Small intestine (tissue), 7 donors: Measurements from ENCODE around the gene CLDN20. TPM values are rescaled to one million over a fixed set of nuclear protein-coding genes. Genes with fewer than 3 reads are reported as not detected.

Experiments
- DNase-seq, 2 donors: peaks; one replicate each; pipeline versions ENCODE4 v3.0.0 to v3.0.0-alpha.2; 2013
- FAIRE-seq: peaks from 2 replicates; lab custom pipeline; 2012; peaks lifted over from hg19 to GRCh38; lab: Jason Lieb, UNC
- H3K27ac ChIP-seq, 3 donors: one replicate each; pipeline ENCODE4 v1.5.1; 2013; ENCODE audit warnings: low read length in 2 of 3, mild to moderate bottlenecking in 2 of 3, control low read depth in 1 of 3, inconsistent platforms in 1 of 3, low read depth in 1 of 3, moderate library complexity in 1 of 3
- H3K27me3 ChIP-seq, 3 donors: one replicate each; pipeline ENCODE4 v1.6.1; 2013; ENCODE audit warnings: low read length in 3 of 3, inconsistent platforms in 1 of 3; ENCODE audit not compliant: control insufficient read depth in 3 of 3, insufficient read depth in 3 of 3
- H3K36me3 ChIP-seq, 3 donors: one replicate each; pipeline ENCODE4 v1.6.1; 2013; ENCODE audit warnings: low read length in 3 of 3, inconsistent platforms in 1 of 3, low read depth in 1 of 3, mild to moderate bottlenecking in 1 of 3, moderate library complexity in 1 of 3; ENCODE audit not compliant: control insufficient read depth in 3 of 3, insufficient read depth in 2 of 3
- H3K4me1 ChIP-seq, 3 donors: one replicate each; pipeline ENCODE4 v1.6.1; 2013; ENCODE audit warnings: low read length in 2 of 3, inconsistent platforms in 1 of 3, low read depth in 1 of 3, mild to moderate bottlenecking in 1 of 3, moderate library complexity in 1 of 3; ENCODE audit not compliant: control insufficient read depth in 3 of 3, insufficient read depth in 2 of 3
- H3K4me3 ChIP-seq, 3 donors: one replicate each; pipeline ENCODE4 v1.5.1; 2013; ENCODE audit warnings: low read length in 3 of 3, control low read depth in 1 of 3, inconsistent platforms in 1 of 3, low read depth in 1 of 3, mild to moderate bottlenecking in 1 of 3, moderate library complexity in 1 of 3
- H3K9me3 ChIP-seq, 2 donors: one replicate each; pipeline ENCODE4 v1.6.1; 2013; ENCODE audit warnings: low read depth in 1 of 2, low read length in 1 of 2; ENCODE audit not compliant: control insufficient read depth in 2 of 2, insufficient read depth in 1 of 2
- WGBS, 3 donors: extraction: QIAGEN DNeasy Blood & Tissue Kit; methylation state at CpG; one replicate each; pipeline ENCODE4 v1.1.7; 2013; 5-methylcytosine and 5-hydroxymethylcytosine counted together
- polyA plus RNA-seq, 4 donors: library from polyadenylated mRNA; stranded (reverse) in 3 of 4; unstranded in 1 of 4; fragments of 200-250 nt in 3 of 4; fragments of 120-200 nt in 1 of 4; gene quantifications; one replicate each; pipeline versions ENCODE4 v1.2.1 to v1.2.3, GENCODE V29; 2013
- donor health status: healthy with polysubstance abuse.
- donor health status: control.
- donor health status: control.
- donor health status: Bipolar disorder and iron deficiency.
- donor health status: healthy.

Gene CLDN20
- polyA plus RNA-seq, 4 donors: 0.97 TPM; not detected in 3

GRCh38 chr6:155235087-155235486 lies 28.7 kb upstream of the CLDN20 start:
- FAIRE-seq: no peak
- Histone ChIP-seq H3K36me3 (peaks cover 0 to 33% (median 6%) of the 10 kb centered on the region in 3 donors), H3K4me1 (no peaks in the 10 kb centered on the region), H3K9me3 (peaks cover 0 to 8% of the 10 kb centered on the region in 2 donors), H3K27me3 (no peaks in the 10 kb centered on the region), H3K4me3 (no peak overlapping the region), H3K27ac (no peak overlapping the region)
- whole genome bisulfite sequencing, 3 donors: 63 to 91% (median 80%) methylated on average over 5 of the region's 5 CpGs
- no peak for DNase-seq

DNA sequence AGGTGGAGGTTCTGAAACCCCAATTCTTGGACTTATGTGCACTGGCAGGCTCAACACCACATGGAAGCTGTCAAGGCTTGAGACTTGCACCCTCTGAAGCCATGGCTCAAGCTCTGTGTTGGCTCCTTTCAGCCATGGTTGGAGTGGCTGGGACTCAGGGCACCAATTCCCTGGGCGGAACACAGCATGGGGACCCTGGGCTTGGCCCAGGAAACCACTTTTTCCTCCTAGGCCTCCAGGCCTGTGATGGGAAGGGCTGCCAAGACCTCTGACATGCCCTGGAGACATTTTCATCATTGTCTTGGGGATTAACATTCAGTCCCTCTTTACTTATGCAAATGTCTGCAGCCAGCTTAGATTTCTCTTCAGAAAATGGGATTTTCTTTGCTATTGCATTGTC lies 26.2 kb upstream of the CLDN20 start:
- H3K9me3 ChIP-seq: peaks cover 0 to 8% of the 10 kb centered on the region in 2 donors
- no peak for FAIRE-seq
- no peak overlapping the region for H3K4me3 ChIP-seq
- DNase-seq: no peak
- H3K36me3 ChIP-seq: peaks cover 0 to 40% (median 6%) of the 10 kb centered on the region in 3 donors
- H3K27ac ChIP-seq: no peak overlapping the region
- no peaks in the 10 kb centered on the region for H3K27me3 ChIP-seq
- 53 to 95% (median 80%) methylated on average over 1 of the region's 1 CpG for WGBS, 3 donors
- no peaks in the 10 kb centered on the region for H3K4me1 ChIP-seq

DNA sequence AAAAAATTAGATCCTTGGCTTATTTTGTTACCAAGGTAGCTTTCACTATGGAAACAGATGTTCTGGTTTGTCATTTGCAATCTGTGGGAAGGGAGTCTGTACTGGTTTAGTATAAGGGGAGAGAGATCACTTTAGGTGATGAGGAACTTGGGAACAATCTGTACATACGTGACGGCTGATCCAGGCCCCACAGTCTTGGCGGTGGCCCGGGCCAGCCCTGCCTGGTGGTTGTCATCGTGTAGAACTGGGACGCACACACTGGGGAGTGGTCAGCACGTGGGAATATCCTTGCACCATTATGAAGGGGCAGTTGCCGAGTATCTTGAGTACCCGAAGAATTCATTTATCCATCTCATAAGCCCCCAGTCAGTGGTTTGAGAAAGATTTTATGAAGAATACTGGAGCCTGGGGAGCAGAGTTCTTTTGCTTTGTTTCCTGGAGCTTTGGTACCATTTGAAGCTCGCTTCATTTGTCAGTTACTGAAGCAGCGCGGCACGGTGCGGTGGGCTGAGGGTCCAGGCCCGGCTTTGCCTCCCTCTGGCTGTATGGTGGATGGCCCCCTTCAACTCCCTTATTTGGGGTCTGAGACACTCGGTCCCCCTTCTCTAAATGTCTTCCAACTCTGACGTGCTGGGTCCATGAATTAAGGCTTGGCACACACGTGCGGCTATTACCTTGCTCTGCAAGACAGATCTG lies 22.8 kb upstream of the CLDN20 start:
- DNase-seq: no peak
- WGBS, 3 donors: 91 to 96% (median 95%) methylated on average over 19 of the region's 19 CpGs
- H3K9me3 ChIP-seq: peaks cover 0 to 8% of the 10 kb centered on the region in 2 donors
- no peak overlapping the region for H3K27ac ChIP-seq
- peaks cover 0 to 41% (median 7%) of the 10 kb centered on the region in 3 donors for H3K36me3 ChIP-seq
- no peaks in the 10 kb centered on the region for H3K4me1 ChIP-seq
- no peaks in the 10 kb centered on the region for H3K27me3 ChIP-seq
- no peak for FAIRE-seq
- H3K4me3 ChIP-seq: no peak overlapping the region

DNA sequence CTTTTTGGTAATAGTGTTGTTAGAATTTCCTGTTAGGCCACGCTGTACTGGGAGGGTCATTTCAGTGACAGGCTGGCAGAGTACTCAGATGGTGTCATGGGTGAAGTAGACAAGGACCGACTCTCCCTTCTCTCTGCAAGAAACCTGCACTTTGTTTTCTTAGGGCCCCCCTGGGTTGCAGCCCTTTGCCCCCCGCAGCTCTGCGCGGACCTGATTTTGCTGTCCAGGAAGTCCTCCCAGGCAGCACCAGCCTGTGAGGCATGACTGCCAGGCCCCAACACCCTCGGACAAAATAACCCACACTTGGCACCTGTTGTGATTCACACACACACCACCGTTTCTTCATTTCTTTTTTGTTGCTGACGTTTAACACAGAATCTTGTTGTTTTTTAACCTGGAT lies 21.8 kb upstream of the CLDN20 start:
- Histone ChIP-seq H3K27ac (no peak overlapping the region), H3K4me3 (no peak overlapping the region), H3K36me3 (peaks cover 0 to 45% (median 9%) of the 10 kb centered on the region in 3 donors), H3K9me3 (peaks cover 0 to 8% of the 10 kb centered on the region in 2 donors), H3K4me1 (no peaks in the 10 kb centered on the region), H3K27me3 (no peaks in the 10 kb centered on the region)
- 80 to 90% (median 87%) methylated on average over 8 of the region's 8 CpGs for WGBS, 3 donors
- no peak for FAIRE-seq
- DNase-seq: no peak

- FAIRE-seq (no peak), DNase-seq (no peak)
- WGBS, 3 donors: 89 to 95% (median 92%) methylated on average over 4 of the region's 4 CpGs
- no peak overlapping the region for H3K27ac ChIP-seq
- peaks cover 2 to 47% (median 7%) of the 10 kb centered on the region in 3 donors for H3K36me3 ChIP-seq
- H3K27me3 ChIP-seq: no peaks in the 10 kb centered on the region
- no peaks in the 10 kb centered on the region for H3K4me1 ChIP-seq
- no peak overlapping the region for H3K4me3 ChIP-seq
- no peaks in the 10 kb centered on the region for H3K9me3 ChIP-seq
These were observed 19.4 kb upstream of the CLDN20 start for GRCh38 chr6:155244434-155244833.

- Histone ChIP-seq H3K4me1 (no peaks in the 10 kb centered on the region), H3K4me3 (no peak overlapping the region), H3K27me3 (no peaks in the 10 kb centered on the region), H3K9me3 (no peaks in the 10 kb centered on the region), H3K36me3 (peaks cover 2 to 48% (median 7%) of the 10 kb centered on the region in 3 donors), H3K27ac (no peak overlapping the region)
- FAIRE-seq (no peak), DNase-seq (no peak)
- WGBS, 3 donors: 91 to 97% (median 95%) methylated on average over 7 of the region's 7 CpGs
These were observed 18.6 kb upstream of the CLDN20 start for GRCh38 chr6:155245193-155245592.

DNA sequence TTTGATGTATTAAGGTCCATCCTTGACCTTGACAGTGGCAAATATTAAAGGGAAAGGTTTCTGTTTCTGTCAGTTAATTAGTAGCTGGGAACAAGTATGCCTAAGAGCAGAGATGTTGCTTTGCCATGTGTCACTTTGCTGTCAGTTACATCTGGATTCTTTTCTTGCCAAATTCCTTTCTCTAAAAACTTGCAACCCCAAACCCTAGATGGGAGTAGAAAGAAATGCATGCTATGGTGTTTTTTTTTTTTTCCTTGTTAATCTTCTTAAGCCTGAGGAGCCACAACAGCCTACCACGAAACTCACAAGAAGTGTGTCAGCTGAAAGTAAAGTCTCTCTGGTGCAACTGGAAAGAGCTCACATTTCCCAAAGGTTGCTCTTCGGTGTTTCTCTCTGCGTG lies 18.0 kb upstream of the CLDN20 start:
- DNase-seq (no peak), FAIRE-seq (no peak)
- no peaks in the 10 kb centered on the region for H3K4me1 ChIP-seq
- no peaks in the 10 kb centered on the region for H3K27me3 ChIP-seq
- peaks cover 2 to 45% (median 7%) of the 10 kb centered on the region in 3 donors for H3K36me3 ChIP-seq
- H3K9me3 ChIP-seq: no peaks in the 10 kb centered on the region
- H3K4me3 ChIP-seq: no peak overlapping the region
- WGBS, 3 donors: 84 to 98% (median 96%) methylated on average over 3 of the region's 3 CpGs
- no peak overlapping the region for H3K27ac ChIP-seq

- Histone ChIP-seq H3K9me3 (no peaks in the 10 kb centered on the region), H3K4me3 (no peak overlapping the region), H3K36me3 (peaks cover 2 to 45% (median 7%) of the 10 kb centered on the region in 3 donors), H3K4me1 (no peaks in the 10 kb centered on the region), H3K27me3 (no peaks in the 10 kb centered on the region), H3K27ac (no peak overlapping the region)
- WGBS, 3 donors: 95 to 97% (median 96%) methylated on average over 2 of the region's 2 CpGs
- FAIRE-seq: no peak
- no peak for DNase-seq
These were observed 17.0 kb upstream of the CLDN20 start for GRCh38 chr6:155246825-155247224.
